Testis (tissue), 2 donors: Measurements from ENCODE around the gene TEX51.

Experiments used
- CTCF ChIP-seq, 3 experiments: fragments of 450-650 bp in 2 of 3; fragments of 200-600 bp in 1 of 3; sonication (generic) in 1 of 3; IDR thresholded peaks; one replicate each; pipeline ENCODE4 v1.5.1; 2016 to 2019; ENCODE audit warnings: antibody characterized with exemption in 3 of 3, mild to moderate bottlenecking in 2 of 3, moderate library complexity in 1 of 3
- POLR2A ChIP-seq: fragments of 450-650 bp; IDR thresholded peaks from one replicate; pipeline ENCODE4 v1.6.1; 2017; ENCODE audit warnings: antibody characterized with exemption, mild to moderate bottlenecking, moderate library complexity

GRCh38 chr2:126893153-126893552 lies 5.5 kb upstream of the TEX51 start:
- TF ChIP-seq CTCF (IDR thresholded peaks at IDR 0.05) (no peak), POLR2A (no peak)
